Kidney tubule cell (primary cell): Measurements from ENCODE around the gene AQP5.
A peak's percentile ranks its signal among the peaks of the same experiment; 100 is the strongest.

Source experiments
- DNase-seq: peaks from one replicate; pipeline ENCODE4 v3.0.0-alpha.2; 2018; ENCODE audit warnings: low spot score

The AQP5 gene

DNA sequence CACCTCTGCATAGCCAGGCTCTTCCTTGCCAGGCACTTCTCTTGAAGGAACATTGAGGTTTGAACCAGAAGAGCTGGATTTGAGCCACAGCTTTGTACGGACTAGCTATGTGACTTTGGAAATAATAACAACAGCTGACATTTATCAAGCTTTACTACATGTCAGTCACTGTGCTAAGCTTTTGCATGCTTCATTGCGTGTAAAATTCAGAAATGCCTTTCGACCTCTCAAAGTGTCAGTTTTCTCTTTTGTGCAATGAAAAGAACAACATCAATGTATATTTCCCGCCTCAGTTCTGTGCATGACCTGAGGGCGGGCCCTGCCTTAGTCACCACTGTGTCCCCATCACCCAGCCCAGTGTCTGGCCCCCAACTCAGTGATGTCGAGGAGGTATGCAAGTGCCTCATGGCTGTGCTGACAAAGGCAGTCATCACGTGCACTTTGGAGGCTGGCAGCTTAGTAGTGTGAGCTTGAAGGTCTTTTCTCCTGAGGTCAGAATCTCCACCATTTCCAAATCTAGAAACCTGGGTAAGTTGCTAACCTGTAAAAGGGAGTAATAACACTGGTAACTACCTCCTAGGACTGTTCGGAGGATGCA lies 29.0 kb upstream of the AQP5 start:
- DNase-seq, result no peak

DNA sequence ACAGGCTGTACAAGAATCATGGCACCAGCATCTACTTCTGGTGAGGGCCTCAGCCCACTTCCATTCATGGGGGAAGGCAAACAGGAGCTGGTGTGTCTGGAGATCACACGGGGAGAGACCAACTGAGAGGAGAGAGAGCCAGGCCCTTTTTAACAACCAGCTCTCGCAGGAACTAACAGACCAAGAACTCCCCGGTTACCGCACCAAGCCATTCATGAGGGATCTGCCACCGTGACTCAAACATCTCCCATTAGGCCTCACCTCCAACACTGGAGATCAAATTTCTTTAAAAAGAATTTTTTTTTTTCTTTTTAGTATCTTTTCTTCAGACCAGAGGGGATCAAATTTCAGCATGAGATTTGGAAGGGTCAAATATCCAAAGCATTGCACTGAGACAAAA lies 27.9 kb upstream of the AQP5 start:
- DNase-seq, result no peak

DNA sequence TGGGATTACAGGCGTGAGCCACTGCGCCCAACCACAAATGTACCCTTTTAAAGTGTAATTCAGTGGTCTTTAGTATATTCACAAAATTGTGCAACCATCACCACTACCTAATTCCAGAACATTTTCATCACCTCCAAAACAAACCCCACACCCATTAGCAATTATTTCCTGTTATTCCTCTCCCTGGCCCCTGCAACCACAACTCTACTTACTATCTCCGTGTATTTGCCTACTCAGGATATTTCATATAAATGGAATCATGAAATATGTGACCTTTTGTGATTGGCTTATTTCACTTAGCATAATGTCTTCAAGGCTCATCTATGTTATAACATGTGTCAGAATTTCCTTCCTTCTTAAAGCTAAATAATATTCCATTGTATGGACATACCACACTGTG lies 27.2 kb upstream of the AQP5 start:
- DNase-seq, result no peak

DNA sequence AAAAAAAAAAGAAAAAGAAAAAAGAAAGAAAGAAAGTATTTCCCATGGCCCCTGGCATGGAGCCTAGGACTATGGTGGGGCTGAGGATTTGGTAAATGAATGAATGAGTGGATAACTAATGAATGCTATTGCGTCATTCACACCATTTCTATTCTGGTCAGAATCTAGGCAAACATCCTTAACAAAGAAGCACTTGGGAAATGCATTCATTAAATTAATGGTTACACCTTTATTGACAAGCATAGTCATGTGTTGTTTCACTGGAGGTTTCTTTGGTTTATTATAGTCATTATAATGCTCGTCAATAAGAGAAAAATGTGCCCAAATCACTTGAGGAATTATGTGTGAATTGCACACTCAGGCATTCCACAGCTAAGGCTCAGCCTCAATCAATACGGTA lies 24.7 kb upstream of the AQP5 start:
- DNase-seq, result no peak

DNA sequence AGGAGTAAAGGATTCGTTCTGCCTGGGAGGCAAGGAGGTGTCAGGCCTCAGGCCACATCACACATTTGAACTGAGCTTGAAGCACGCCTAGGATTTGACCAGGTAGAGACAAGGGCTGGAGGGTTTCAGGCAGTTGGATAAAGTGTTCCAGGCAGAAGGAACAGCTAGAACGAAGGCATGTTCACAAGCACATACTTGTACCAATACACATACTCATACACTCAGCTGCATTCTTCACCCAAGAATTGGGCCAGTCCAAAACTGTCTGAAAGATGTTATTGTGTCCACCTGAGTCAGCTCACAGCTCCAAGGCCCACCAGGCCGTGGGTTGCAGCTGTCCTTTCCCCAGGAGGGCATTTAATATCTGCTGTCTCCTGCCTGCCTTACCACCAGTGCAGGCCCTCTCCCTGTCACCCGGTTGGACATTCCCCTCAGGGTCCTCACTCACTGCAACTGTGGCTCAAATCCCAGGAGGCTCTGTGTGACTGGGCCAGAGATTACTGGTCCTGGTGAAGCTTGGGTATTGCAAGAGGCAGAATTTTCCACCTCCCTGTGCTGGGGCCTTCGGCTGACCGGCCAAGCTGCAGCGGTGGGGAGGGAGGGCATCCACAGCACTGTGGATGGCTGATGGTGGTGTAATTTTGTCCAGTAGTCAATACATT lies 23.9 kb upstream of the AQP5 start:
- DNase-seq, result no peak

DNA sequence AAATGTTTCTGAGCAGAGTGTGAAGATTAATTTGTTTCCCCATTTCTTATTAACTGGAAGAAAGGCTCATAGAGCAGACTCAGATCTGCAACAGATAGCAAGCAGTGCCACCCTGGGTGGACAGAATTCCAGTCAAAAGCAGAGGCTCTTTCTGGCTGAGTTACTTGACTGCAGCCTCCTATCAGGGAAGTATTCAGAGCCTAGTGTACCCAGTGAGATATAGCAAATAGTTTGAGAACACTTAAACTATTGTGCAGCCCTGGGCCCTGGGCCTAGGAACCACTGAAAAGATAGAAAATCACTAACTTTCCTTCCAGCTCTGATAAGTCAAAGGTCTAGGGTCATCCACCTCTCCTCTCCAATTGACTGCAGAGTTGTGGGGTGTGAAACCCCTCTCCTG lies 22.4 kb upstream of the AQP5 start:
- no peak for DNase-seq

DNA sequence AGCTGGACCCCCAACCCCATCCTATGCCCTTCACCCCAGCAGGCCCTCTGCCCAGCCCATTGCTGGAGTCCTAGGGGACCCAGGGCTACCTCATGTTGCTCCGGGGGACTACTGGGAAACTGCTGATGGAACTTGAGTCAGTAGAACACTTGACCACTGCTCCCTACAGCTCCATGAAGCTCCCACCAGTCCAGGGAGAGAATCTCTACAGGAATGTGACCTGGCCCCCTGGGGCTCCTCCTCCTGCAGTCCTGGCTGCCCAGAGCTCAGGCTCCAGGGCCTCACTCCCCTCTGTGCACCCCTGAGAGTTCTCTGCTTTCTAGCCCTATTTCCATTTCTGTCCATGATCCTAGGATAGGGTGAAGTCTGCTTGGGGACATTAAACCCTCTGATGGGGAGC lies 22.0 kb upstream of the AQP5 start:
- DNase-seq, result no peak

DNA sequence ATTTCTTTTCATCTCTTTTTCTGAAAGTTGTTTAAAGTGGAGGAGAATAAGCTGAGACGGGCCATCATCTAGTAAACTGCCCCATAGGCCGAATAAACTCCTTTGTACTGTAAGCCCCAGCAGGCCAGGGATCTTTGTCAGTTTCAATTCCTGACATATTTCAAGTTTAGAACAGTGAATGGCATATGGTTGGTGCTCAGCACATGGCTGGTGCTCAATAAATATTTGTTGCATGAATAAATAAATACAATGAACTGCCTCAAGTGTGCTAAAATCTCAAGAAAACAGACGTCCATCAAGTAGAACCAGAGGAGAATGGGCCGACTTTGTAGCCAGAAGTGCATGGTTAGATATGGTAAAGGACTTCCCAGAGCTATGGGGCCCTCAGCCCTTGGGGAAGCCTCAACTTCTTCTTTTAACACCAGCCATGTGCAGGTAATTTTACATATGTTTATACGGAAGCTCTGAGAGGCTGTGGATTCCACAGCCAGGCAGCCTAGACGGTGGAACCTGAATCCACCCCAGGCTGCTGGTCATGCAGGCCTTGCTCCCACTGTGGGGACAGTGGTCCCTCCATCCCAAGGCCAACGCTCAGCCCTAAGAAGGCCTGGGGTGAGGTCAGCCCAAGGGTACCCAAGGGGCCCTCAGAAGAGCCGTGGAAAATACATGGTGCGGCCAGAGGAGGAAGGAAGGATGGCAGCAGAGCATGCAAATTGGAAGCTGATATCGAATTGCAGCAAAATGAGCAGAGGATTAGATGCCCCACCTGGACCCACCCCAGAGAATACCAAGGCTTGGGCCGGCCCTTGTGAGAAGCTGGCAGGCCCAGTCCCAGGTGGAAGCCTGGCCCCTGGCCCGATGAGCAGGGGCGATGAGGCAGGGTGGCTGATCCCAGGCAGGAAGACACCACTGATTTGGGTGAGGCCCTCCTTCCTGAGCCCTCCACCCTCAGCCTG lies 19.8 kb upstream of the AQP5 start:
- DNase-seq, result no peak

DNA sequence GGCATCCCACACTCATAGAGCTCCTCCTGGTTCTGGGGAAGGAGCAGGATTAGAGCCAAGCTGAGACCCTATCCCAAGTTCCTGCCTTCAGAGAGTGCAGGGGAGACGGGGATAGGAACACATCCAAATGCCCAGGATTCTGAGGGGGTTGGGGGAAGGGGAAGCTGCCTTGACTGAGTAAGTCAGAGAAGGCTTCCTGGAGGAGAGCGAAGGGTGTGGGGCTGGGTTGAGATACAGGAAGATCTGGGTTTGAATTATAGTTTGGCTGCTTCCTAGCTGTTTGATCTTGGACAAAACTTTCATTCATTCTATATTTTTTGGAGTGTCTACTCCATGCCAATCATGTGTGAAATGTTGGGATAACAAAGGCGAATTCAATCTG lies 19.2 kb upstream of the AQP5 start:
- no peak for DNase-seq

DNA sequence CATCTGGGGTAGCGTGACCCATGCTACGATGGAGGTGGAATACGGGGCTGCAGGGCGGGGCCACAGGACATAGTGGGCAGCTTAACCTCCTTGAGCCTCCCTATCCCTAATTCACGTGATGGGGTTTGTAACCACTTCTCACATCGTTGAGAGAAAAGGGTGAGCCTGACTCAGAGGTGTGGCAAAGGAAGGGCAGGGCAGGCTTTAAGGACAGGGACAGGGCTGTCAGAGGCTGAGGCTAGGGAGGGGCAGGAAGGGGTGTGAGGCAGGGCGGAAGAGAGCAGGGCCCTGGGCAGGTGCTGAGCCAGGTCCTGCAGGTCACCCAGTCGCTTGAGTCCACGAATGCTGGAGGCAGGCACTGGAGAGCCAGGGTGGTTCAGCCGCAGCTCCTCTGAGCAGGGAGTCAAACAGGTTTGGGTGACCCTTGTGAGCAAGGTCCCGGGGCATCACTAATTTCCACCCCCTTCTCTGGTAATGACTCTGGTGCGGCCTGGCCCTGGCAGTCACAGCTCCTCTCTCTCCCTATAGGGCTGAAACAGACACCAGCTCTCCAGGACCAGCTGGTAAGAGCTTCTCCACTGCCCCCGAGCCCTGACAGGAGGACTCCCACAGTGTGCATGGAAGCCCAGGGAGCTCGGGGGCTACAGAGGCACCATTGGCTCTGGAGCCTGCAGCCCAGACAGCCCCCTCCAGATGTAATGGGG lies 18.6 kb upstream of the AQP5 start:
- no peak for DNase-seq

DNA sequence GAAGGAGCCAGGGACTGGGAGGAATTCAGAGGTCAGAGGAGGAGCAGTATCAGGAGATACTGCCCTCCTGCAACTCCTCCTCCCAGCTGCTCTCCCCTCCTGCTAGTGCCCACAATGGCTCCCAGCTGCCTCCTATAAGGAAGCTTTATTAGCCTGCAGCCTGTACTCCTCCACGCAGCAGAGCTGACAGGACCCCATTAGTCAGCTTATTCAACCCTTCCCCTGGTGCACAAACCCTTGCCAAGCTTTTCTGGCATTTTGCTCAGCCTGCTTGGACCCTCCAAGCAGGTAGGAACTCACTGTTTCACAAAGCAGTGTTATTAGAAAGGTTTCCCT lies 18.1 kb upstream of the AQP5 start:
- no peak for DNase-seq

DNA sequence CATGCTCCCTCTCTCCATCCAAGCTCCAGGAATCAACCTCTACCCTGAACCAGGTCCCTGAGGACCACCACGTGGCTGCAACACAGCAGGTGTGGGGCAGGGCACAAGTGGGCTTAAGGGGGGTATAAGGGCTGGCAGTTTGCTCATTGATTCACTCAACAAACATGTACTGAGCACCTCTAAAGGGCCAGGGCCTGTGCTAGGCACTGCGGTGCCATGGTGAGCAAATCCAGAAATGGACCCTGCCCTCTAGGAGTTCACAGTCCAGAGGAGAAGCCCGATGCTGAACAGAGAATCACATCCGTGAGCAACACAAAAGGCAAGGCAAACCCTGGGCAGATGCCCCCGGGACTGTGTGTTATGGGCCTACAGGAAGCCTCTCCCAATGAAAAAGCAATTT lies 17.6 kb upstream of the AQP5 start:
- no peak for DNase-seq

DNA sequence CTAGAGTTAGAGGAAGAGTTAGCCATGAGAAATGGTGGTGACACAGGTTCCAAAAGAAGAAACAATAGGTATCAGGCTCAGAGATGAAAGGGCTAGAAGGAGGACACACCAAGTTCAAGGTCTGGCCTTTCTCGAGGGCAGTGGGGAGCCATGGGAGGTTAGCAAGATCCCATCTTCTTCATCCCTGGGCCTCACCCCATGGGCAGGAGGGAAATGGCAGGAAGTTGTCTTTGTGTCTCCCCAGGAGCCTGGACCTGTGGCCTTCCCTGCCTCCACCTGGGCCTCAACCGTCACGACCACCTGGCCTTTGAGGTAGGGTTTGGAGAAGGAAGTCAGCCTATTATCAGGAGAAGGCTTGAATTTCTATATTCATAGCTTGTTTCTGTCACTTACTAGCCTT lies 17.0 kb upstream of the AQP5 start:
- DNase-seq, result no peak

DNA sequence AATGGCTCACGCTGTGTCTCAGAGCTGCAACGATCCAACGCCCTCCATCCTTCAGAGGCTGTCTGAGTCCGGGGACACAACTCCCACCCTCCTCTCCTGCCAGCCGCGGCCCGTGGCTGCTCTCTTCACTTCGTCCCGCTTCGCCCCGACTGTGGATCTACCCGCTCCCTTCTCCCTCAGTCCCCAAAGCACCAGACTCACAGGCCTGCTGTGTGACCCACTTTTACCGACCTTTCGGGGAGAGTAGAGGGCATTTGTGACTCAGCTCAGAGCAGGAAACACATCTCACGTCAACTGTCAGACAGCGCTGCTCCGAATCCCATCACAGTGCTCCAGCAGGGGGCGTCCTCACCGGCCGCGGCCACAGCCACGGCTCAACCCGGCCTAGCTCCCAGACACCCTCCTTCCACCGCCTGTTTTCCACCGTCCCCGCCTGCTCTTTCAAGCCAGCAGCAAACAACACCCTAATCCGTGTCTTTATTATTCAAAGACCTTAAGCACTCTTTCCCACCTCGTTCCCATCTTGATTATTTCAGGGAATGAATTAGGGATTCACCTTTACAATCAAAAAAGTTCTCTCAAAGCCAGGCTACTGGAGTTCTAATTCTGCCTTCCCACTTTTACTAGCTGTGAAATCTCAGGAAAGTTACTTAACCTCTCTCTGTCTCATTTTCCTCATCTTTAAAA lies 16.1 kb upstream of the AQP5 start:
- peak; percentile 82 for DNase-seq

DNA sequence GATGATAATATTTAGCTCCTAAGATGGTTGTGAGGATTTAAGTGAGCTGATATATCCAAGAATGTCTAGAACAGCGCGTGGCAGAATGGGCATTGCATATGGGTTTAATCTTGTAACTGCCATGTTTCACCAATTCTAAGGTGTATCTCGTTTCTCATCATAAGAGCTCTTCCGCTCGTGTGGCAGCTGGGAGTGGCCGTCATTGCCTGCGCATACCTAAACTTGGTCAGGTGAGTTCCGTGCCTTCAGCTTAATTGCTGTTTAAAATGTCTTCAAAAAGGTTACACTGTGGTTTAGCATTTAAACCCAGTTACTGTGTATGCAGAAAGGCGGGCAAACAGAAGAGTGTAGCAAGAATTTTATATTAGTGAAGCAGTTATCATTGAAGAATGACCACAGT lies 15.6 kb upstream of the AQP5 start:
- no peak for DNase-seq

DNA sequence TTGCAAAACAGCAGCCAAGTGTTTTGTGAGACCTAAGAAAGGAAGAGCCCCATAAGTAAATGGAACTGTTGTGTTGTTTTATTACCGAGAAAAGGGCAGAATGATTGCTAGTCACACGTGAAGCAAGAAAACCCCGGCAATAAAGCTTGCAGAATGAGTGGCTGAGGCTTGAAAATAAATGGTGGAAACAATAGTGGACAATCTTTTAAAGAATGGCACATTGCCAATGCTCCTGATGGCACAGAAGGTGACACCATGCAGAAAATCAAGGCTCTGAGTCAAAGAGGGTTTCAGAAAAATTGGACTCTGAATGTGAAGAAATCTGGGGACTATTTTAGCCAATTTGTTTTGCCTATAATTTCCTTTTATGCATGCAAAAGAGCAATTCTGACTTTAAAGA lies 15.2 kb upstream of the AQP5 start:
- DNase-seq, result no peak

DNA sequence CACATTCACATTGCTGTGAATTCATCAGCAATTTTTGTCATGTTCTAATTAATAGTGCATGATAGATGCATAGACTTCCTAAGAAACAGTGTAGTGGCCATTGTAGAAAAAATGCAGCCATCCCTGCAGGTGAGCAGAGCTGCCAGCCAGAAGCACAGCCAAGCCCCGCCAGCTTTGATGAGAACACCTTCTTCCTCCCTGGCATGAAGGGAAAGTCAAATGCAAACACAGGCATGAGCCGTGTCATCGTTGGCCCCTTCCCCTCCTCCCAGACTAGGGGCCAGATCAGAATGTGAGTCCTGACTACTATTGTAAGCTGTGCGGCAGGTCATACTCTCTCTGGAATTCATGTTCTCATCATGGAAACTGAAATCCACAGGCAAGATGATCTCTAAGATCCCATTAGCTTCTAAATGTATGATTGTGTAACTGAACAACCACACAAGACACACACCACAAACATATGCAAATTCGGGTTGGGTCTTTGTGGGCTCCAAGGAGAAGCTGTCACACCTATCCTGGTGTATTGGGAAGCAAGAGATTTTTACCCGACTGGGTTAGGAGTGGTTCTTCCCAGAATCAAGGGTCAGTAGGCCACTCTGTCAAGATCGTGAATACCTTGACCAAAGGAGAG lies 14.0 kb upstream of the AQP5 start:
- DNase-seq, result no peak

DNA sequence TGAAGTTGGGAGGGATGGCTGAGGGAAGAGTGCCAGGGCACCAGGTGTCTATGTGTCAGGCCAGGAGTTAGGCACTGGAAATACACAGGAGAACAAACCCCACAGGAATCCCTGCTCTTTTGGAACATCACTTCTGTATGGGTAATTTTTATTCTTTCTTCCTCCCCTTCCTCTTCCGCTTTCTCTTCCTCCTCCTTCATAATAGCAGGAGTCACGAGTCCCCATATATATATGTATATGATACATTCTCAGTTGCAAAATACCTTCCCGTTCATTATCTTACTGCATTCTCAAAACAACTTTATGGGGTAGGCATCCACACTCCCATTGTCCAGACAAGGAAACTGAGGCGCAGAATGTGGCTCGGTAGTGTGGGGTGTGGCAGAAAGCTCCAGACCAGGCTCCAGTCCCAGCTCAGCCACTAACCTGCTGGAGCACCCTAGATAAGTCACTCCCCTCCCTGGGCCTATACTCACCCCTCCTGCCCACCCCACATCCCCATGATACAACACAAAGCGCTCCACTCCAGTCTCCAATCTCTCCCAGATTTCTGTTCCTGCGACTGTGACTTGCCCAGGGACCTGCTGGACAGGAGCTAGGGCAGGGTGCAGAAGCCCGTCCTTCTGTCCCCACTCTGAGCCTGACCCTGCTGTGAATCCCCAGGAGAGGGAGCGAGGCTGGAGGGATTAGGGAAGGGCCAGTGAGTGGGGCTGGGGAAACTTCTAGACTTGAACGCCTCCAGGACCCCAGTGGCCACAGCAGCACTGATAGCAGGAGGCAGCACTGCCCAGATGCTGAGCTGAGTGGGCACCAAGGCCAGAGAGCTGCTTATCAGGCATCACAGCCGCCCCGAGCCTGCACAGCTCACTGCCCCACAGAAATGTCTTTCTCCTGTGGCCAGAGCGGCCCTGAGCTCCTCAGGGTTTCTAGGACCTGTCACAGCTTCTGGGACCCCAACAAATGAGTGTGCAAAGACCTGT lies 12.5 kb upstream of the AQP5 start:
- DNase-seq, result no peak

DNA sequence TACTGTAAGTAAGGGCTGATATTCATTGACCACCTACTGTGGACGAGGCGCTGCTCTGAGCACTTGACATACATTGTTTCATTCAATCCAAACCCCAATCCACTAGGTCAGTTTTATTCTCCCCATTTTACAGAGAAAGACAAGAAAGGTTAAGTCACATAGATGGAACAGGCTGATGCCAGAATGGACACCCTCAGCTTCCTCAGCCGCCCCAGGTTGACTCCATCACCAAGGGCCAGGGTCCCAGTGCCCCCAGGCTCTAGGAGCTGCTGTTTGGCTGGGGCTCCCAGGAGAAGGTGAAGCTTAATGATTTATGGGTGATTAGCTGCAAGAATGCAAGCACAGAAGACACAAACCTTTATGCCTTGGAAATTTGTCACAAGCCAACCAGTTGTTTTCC lies 11.8 kb upstream of the AQP5 start:
- no peak for DNase-seq
